C4-2B (cell line): ENCODE results near the gene ZNF91.

Experiments used
- CTCF ChIP-seq: fragments of 450-650 bp; conservative IDR thresholded peaks from 2 replicates; pipeline ENCODE4 v1.5.1; 2017; ENCODE audit warnings: mild to moderate bottlenecking
- ZFX ChIP-seq: fragments of 450-650 bp; IDR thresholded peaks from 2 replicates; pipeline ENCODE4 v1.6.1; 2017

GRCh38 chr19:23384858-23385257, 10.4 kb downstream of the ZNF91 start:
- TF ChIP-seq CTCF (no peak), ZFX (no peak)
